A204.1 (cell line): Measurements from ENCODE around the gene STAT2.
A peak's percentile ranks its signal among the peaks of the same experiment; 100 is the strongest.
"Not testable (repeated sequence)": the region's sequence is repeated elsewhere in the genome, so short reads cannot be mapped to it uniquely, and the experiment has no call there.

ENCODE experiments used
- FAIRE-seq: peaks from 2 replicates; lab custom pipeline; 2012; peaks lifted over from hg19 to GRCh38; lab: Jason Lieb, UNC

STAT2 gene

GRCh38 chr12:56361487-56362129 is 1.7 kb upstream of the STAT2 start:
- FAIRE-seq: no peak

DNA sequence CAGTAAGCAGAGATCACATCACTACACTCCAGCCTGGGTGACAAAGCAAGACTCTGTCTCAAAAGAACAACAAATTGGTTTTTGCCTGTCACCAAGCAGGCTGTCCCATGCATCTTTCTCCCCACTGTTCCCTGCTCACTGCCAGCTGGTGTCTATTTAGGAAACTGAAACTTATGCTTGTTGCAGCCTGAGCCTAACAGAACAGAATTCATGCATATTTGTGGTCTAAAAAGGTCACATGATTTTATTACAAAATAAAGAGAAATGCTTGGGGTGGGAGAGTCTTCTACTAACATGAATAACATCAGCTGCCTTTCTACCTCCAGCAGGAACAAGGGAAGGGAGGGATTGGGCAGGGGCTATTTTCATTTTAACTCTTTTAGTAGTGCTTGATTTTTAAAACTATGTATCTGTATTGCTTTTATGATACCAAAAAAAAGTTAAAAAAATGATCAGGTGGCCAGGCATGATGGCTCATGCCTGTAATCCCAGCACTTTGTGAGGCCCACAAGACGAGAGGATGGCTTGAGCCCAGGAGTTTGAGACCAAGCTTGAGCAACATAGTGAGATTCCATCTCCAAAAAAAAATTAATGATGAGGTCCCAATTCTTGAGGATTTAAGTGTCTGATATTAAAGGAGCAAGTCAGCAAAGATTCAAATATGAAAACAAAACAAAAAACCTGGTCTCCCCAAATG is 923 bp downstream of the STAT2 start:
- no peak for FAIRE-seq

DNA sequence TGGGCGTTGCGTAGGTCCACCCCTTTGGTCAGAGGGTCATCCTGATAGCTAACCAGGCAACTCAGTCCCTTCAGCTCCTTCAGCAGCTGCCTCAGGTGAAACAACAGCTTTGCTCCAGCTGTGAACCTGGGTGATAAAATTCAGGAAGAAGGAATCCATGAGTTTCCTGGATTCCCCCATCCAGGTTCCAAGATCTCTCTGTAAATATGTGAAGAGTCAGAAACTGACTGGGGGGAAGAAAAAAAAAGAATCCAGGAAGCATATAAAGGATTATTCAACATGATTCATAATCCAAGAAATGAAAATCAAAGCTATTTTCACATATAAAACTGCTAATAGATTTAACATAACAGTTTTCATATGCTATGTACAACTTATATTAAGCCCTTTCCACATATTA is 8.6 kb downstream of the STAT2 start:
- no peak for FAIRE-seq

- no peak for FAIRE-seq
Observed at GRCh38 chr12:56350662-56351061, 9.2 kb downstream of the STAT2 start.

- FAIRE-seq: no peak
Observed at GRCh38 chr12:56348776-56349175, 11.1 kb downstream of the STAT2 start.

- FAIRE-seq: not testable (repeated sequence)
Observed at GRCh38 chr12:56347255-56347654, 12.7 kb downstream of the STAT2 start.

- no peak for FAIRE-seq
Observed at GRCh38 chr12:56346675-56347074, 13.2 kb downstream of the STAT2 start.

- not testable (repeated sequence) for FAIRE-seq
Observed at GRCh38 chr12:56342290-56342689, 17.6 kb downstream of the STAT2 start.

GRCh38 chr12:56341616-56342015 is 18.3 kb downstream of the STAT2 start:
- no peak for FAIRE-seq

- no peak for FAIRE-seq
Observed at GRCh38 chr12:56339158-56339422, 20.8 kb downstream of the STAT2 start.

- no peak for FAIRE-seq
Observed at GRCh38 chr12:56338308-56339157, 21.4 kb downstream of the STAT2 start, which contains the start of gene IL23A. TSS of gene IL23A (plus strand) at chr12:56338884. CDS start at chr12:56339045, 161 bp downstream.

DNA sequence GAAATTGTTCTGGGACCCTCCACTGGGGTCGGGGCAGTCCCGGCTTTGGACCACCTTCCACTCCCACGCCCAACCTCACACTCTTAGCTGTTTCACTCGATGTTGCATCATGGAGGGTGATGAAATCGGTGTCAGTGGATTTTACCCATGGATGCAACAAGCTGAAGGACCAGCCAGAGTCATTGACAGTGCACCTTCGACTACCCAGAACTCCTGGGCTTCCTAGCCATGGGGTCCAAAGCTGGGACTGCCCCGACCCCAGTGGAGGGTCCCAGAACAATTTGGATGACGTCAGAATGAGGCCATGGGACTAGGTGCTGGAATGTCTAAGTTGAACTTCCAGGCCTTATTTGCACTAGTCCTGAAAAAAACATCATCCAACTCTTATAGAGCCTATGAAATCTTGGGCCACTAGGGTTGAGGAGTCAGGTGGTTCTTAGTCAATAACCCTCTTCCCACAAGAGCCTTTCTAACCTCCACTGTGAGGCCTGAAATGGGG is 22.1 kb downstream of the STAT2 start:
- no peak for FAIRE-seq

DNA sequence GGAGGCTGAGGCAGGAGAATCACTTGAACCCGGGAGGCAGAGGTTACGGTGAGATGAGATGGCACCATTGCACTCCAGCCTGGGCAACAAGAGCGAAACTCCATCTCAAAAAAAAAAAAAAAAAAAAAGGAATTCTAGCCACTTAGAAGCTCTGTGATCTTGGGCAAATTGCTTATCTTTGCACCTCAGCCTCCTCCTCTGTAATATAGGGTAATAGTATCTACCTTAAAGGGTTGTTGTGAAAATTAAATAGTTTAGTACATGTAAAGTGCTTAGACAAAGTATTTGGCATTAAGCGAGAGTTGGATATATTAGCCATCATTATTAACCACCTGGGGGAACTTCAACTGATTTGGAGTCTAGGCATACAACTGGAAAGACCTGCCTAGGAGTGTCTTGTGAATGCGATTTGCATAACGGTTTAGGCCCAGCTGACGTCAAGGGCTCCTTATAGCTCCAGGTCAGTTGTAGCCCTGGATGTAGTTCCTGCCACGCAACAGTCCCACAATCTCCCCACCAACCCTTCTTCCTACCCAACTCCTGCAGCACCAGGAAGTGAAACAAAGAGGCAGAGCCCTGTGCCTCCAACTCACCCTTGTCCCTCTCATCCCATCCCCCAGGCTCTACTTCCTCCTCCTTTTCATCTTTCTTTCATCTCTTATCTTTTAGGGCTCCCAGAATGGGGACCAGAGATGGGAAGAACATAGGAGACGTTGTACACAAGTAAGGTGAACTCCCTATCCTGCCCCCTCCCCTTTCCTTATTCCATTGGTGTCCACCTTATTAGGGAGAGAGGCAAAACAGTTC is 23.3 kb downstream of the STAT2 start:
- no peak for FAIRE-seq

DNA sequence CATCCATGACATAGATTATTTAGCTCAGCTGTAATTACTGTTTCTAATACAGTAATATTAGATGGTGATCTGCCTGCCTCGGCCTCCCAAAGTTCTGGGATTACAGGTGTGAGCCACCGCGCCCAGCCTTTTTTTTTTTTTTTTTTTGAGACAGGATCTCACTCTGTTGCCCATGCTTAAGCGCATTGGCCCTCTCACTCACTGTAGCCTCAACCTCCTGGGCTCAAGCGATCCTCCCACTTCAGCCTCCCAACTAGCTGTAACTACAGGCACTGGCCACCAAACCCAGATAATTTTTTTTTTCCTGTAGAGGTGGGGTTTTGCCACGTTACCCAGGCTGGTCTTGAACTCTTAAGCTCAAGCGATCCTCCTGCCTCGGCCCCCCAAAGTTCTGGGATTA is 24.4 kb downstream of the STAT2 start:
- FAIRE-seq: not testable (repeated sequence)

DNA sequence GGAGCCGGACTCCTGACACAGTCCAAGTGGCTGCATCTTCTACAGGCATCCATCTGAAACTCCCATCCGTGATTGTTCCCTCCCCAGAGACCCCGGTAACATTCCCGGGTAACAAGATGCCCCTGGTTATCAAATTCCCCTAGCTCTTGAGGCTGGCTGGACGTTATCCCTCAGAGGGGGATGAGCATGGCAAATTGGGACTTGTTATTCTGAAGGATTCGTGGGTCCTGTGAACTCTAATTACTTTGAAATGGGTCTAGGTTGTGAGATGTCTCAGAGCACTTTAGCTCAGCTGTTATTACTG is 25.5 kb downstream of the STAT2 start:
- no peak for FAIRE-seq

- peak; percentile 93 for FAIRE-seq
Observed at GRCh38 chr12:56333679-56334489, 26.0 kb downstream of the STAT2 start, which contains the start of gene PAN2. TSS of gene PAN2 (minus strand) at chr12:56334000. CDS start at chr12:56333094, 906 bp downstream.

DNA sequence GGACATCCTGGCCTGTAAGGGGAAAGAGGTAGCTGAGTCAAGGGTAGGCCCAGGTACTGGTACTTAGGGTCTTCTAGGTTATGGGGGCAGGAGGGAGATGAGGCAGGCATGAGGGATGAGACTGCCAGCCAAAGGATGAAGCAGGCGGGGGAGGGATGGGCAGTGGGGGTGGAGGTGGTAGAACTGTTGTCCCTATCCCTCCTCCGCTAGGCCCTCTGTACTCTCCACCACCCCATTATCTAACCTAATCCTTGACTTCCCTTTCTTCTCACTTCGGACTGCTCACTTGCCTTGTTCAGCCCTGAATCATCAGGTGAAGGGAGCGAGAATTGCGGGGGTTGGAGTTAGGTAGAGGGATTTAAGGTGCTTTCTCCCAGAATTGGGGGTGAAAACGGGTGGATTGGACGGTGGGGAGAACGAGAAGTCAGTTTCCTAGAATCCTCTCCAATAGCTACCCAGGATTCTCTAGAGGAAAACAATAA is 26.7 kb downstream of the STAT2 start:
- FAIRE-seq: no peak

GRCh38 chr12:56332512-56333196 is 27.3 kb downstream of the STAT2 start:
- no peak for FAIRE-seq

GRCh38 chr12:56330936-56331490 is 28.9 kb downstream of the STAT2 start:
- FAIRE-seq: no peak

GRCh38 chr12:56326533-56326932 is 33.4 kb downstream of the STAT2 start:
- no peak for FAIRE-seq
